Natural killer cell (primary cell): Measurements from ENCODE around the gene PTPRN2. TPM values are rescaled to one million over a fixed set of nuclear protein-coding genes. Genes with fewer than 3 reads are reported as not detected.
A peak's percentile ranks its signal among the peaks of the same experiment; 100 is the strongest.

Experiments used
- ATAC-seq, 3 donors: fragments of 150-1000 bp in 2 of 3; fragments of 200-7000 bp in 1 of 3; cut with Tn5 transposase; 1 replicate in 1 of 3; 2 replicates in 2 of 3; pipeline ENCODE4 v1.10.0; 2021; ENCODE audit warnings: mild to moderate bottlenecking in 2 of 3, moderate library complexity in 2 of 3
- DNase-seq, 2 donors: peaks; one replicate each; pipeline versions ENCODE4 v3.0.0 to v3.0.0-alpha.2; 2013 to 2021; ENCODE audit warnings: mixed read lengths in 1 of 2
- H3K27ac ChIP-seq: one replicate; pipeline ENCODE4 v1.5.1; 2013; ENCODE audit warnings: mild to moderate bottlenecking, low read length
- H3K27me3 ChIP-seq: one replicate; pipeline ENCODE4 v1.6.1; 2013; ENCODE audit warnings: low read length; ENCODE audit not compliant: control insufficient read depth, insufficient read depth
- H3K36me3 ChIP-seq: one replicate; pipeline ENCODE4 v1.6.1; 2013; ENCODE audit warnings: low read length; ENCODE audit not compliant: control insufficient read depth, insufficient read depth
- H3K4me1 ChIP-seq: one replicate; pipeline ENCODE4 v1.6.1; 2013; ENCODE audit warnings: low read length; ENCODE audit not compliant: control insufficient read depth, insufficient read depth
- H3K4me3 ChIP-seq: one replicate; pipeline ENCODE4 v1.5.1; 2013; ENCODE audit warnings: low read length
- H3K9me3 ChIP-seq: one replicate; pipeline ENCODE4 v1.6.1; 2013; ENCODE audit warnings: low read length; ENCODE audit not compliant: control insufficient read depth, insufficient read depth
- H3K27ac Mint-ChIP-seq, 2 donors: one replicate each; pipeline ENCODE4 v1.8.0; 2022; ENCODE audit warnings: mild to moderate bottlenecking in 2 of 2, mixed read lengths in 2 of 2, moderate library complexity in 1 of 2
- H3K27me3 Mint-ChIP-seq, 2 donors: one replicate each; pipeline ENCODE4 v1.8.0; 2022; ENCODE audit warnings: low read depth in 2 of 2, mixed read lengths in 2 of 2
- H3K36me3 Mint-ChIP-seq: one replicate; pipeline ENCODE4 v1.8.0; 2022; ENCODE audit warnings: mixed read lengths
- H3K4me1 Mint-ChIP-seq, 2 donors: one replicate each; pipeline ENCODE4 v1.8.0; 2022; ENCODE audit warnings: mixed read lengths in 2 of 2
- H3K4me3 Mint-ChIP-seq: one replicate; pipeline ENCODE4 v1.8.0; 2022; ENCODE audit warnings: mild to moderate bottlenecking, moderate library complexity, mixed read lengths
- H3K9me3 Mint-ChIP-seq, 2 donors: one replicate each; pipeline ENCODE4 v1.8.0; 2022; ENCODE audit warnings: mixed read lengths in 2 of 2
- CTCF ChIP-seq: fragments of 200-600 bp; IDR thresholded peaks from one replicate; pipeline ENCODE4 v1.8.0; 2022; ENCODE audit warnings: antibody characterized with exemption
- WGBS: methylation state at CpG from one replicate; pipeline ENCODE4 v1.1.7; 2013; ENCODE audit warnings: missing lambda C conversion rate; ENCODE audit not compliant: insufficient coverage; 5-methylcytosine and 5-hydroxymethylcytosine counted together
- intact Hi-C: fragments of 100-400 bp; cut with micrococcal nuclease; formaldehyde crosslinking; loops from one replicate; pipeline ENCODE4 v1.14.2; 2022
- total RNA-seq, 4 donors: library from RNA; stranded (reverse); fragments of 120-200 nt in 1 of 4; gene quantifications; one replicate each; pipeline versions ENCODE4 v1.2.3 to v1.2.4, GENCODE V29; 2013 to 2022

Gene PTPRN2
- total RNA-seq, 3 donors from 2014 or later (not counting 1 experiment from before 2014, with no cell fraction given) = 1.3 to 2.5 (median 1.9) TPM

- peaks cover 13 to 26% of the 10 kb centered on the region in 2 donors for H3K27me3 Mint-ChIP-seq
- H3K9me3 Mint-ChIP-seq = no peaks in the 10 kb centered on the region
- 88% methylated on average over 27 of the region's 27 CpGs for WGBS
- no peak for TF ChIP-seq CTCF
- peaks cover 18% of the 10 kb centered on the region in 2 donors for H3K4me1 Mint-ChIP-seq
- H3K4me3 ChIP-seq = no peak overlapping the region
- no peak overlapping the region for H3K27ac Mint-ChIP-seq
- peaks cover 16% of the 10 kb centered on the region for H3K4me1 ChIP-seq
- H3K36me3 ChIP-seq = no peaks in the 10 kb centered on the region
- ATAC-seq (no peak), DNase-seq (peak in 1 of 2 donors; percentile 10)
- H3K9me3 ChIP-seq = no peaks in the 10 kb centered on the region
- H3K4me3 Mint-ChIP-seq = no peak overlapping the region
- H3K27ac ChIP-seq = no peak overlapping the region
- intact Hi-C loops = no loop called here
- no peaks in the 10 kb centered on the region for H3K36me3 Mint-ChIP-seq
- peaks cover under 1% of the 10 kb centered on the region for H3K27me3 ChIP-seq
Measured at GRCh38 chr7:157499121-157499834, 1088.3 kb downstream of the PTPRN2 start.

GRCh38 chr7:157498657-157499056 lies 1089.0 kb downstream of the PTPRN2 start:
- TF ChIP-seq CTCF = no peak
- H3K9me3 Mint-ChIP-seq = no peaks in the 10 kb centered on the region
- H3K4me1 Mint-ChIP-seq = peaks cover 16 to 18% of the 10 kb centered on the region in 2 donors
- Histone ChIP-seq H3K27me3 (peaks cover 7% of the 10 kb centered on the region), H3K4me1 (peaks cover 16% of the 10 kb centered on the region), H3K4me3 (no peak overlapping the region), H3K9me3 (no peaks in the 10 kb centered on the region), H3K27ac (no peak overlapping the region), H3K36me3 (no peaks in the 10 kb centered on the region)
- intact Hi-C loops = no loop called here
- ATAC-seq (no peak), DNase-seq (peak in 1 of 2 donors; percentile 7)
- no peak overlapping the region for H3K4me3 Mint-ChIP-seq
- WGBS = 91% methylated on average over 12 of the region's 12 CpGs
- H3K27me3 Mint-ChIP-seq = peaks cover 16 to 32% of the 10 kb centered on the region in 2 donors
- H3K36me3 Mint-ChIP-seq = no peaks in the 10 kb centered on the region
- H3K27ac Mint-ChIP-seq = no peak overlapping the region

- no peak for TF ChIP-seq CTCF
- no peaks in the 10 kb centered on the region for H3K36me3 Mint-ChIP-seq
- DNase-seq = peak in 1 of 2 donors; percentile 8
Measured at GRCh38 chr7:157497744-157498651, 1089.6 kb downstream of the PTPRN2 start.

More at GRCh38 chr7:157497744-157498651, 1089.6 kb downstream of the PTPRN2 start:
- Histone ChIP-seq H3K36me3 (no peaks in the 10 kb centered on the region), H3K27ac (no peak overlapping the region), H3K4me1 (peaks cover 10% of the 10 kb centered on the region), H3K27me3 (peaks cover 9% of the 10 kb centered on the region), H3K9me3 (no peaks in the 10 kb centered on the region), H3K4me3 (no peak overlapping the region)
- intact Hi-C loops = no loop called here
- Mint-ChIP-seq H3K4me3 (no peak overlapping the region), H3K4me1 (peaks cover 10 to 14% of the 10 kb centered on the region in 2 donors), H3K27ac (no peak overlapping the region), H3K9me3 (no peaks in the 10 kb centered on the region), H3K27me3 (peaks cover 21 to 38% of the 10 kb centered on the region in 2 donors)
- 90% methylated on average over 31 of the region's 33 CpGs for WGBS
- no peak for ATAC-seq
